Smooth muscle cell of trachea (primary cell): ENCODE data around the gene C6. TPM values are rescaled to one million over a fixed set of nuclear protein-coding genes. Genes with fewer than 3 reads are reported as not detected.

ENCODE experiments used
- total RNA-seq: library from RNA; depleted of rRNA; stranded (reverse); fragments of >200 nt; gene quantifications from 2 replicates; pipeline ENCODE4 v1.2.1, GENCODE V29; 2014

Gene C6
- not detected in 2 replicates for total RNA-seq

DNA sequence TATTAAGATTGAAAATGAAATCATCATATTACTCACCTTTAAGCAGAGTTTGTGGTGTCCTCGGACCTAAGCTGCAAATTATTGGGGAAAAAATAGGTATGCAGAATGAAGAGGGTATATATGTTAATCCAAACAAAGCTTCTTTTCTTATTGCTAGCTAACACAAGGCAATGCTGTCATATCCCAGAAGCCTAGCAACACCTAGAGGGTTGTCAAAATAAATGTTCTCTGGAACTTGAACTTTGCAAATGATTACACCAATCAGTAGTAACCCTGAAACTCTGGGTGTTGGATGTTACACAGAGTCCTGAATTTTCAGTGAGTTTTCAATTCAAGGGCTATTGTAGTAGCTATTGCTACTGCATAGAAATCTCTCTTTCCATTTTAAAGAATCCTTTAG lies at the start of gene C6:
Gene C6 (minus strand): TSS at position 193 of the 400 bp plus-strand sequence. CDS start 10,302 bp downstream, outside the sequence.

Other genes with a start within 250 kb of the C6 start
- not detected in 2 replicates for gene MROH2B, start 142.2 kb downstream of the C6 start, total RNA-seq